Measurements from ENCODE around the gene PIGZ. TPM values are rescaled to one million over a fixed set of nuclear protein-coding genes. Genes with fewer than 3 reads are reported as not detected.

PIGZ gene
- total and polyA plus RNA-seq, 4 donors, result 0.99 to 2.4 (median 1.6) TPM

DNA sequence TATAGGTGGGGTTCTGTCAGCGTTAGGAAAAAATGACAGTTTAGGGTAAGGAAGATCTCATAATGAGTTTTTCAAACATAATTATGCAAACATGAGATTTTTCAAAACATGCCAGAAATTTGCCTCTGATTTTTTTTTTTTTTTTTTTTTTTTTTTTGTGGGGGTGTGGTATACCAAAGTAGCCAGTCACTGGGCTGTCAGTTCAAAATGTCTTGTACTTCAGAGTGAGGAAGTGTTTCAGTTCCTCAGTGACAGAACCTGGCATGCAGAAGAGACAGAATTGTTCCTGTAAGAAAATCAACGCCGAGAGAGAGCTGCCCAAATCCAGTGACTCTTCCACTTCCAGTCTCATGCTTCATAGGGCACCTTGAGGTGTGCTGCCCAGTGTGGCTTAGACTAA lies 36.0 kb downstream of the PIGZ start:
- peaks cover 6 to 68% (median 54%) of the 10 kb centered on the region in 4 donors for H3K36me3 ChIP-seq (ENCODE audit: control insufficient read depth in 4 of 4, insufficient read depth in 3 of 4, low read depth in 1 of 4, low read length in 3 of 4)

GRCh38 chr3:196931828-196932587 lies 36.6 kb downstream of the PIGZ start:
- Histone ChIP-seq H3K9me3 (ENCODE audit: control insufficient read depth in 4 of 4, low read length in 3 of 4) (no peaks in the 10 kb centered on the region), H3K9ac (ENCODE audit: low read depth in 1 of 2, low read length in 2 of 2) (no peak overlapping the region), H3K36me3 (ENCODE audit: control insufficient read depth in 4 of 4, insufficient read depth in 3 of 4, low read depth in 1 of 4, low read length in 3 of 4) (peaks cover 6 to 62% (median 49%) of the 10 kb centered on the region in 4 donors), H3K27me3 (ENCODE audit: control insufficient read depth in 4 of 4, insufficient read depth in 4 of 4, low read length in 3 of 4) (no peaks in the 10 kb centered on the region), H3K27ac (ENCODE audit: low read depth in 1 of 2, low read length in 2 of 2) (no peak overlapping the region), H3K4me3 (ENCODE audit: low read depth in 1 of 3, low read length in 3 of 3) (no peak overlapping the region), H3K4me1 (ENCODE audit: control insufficient read depth in 4 of 4, insufficient read depth in 4 of 4, low read length in 3 of 4) (no peaks in the 10 kb centered on the region)
- TF ChIP-seq RXRA (IDR thresholded peaks at IDR 0.05) (no peak), CTCF (IDR thresholded peaks at IDR 0.05; ENCODE audit: low read depth, low read length, missing input control) (no peak), TAF1 (conservative IDR thresholded peaks at IDR 0.05) (no peak), SP1 (IDR thresholded peaks at IDR 0.05) (no peak), ZBTB33 (IDR thresholded peaks at IDR 0.05) (no peak), MAX (IDR thresholded peaks at IDR 0.05) (no peak), EGR1 (IDR thresholded peaks at IDR 0.05; ENCODE audit: low read depth in 2 of 2) (no peak), NR2F2 (IDR thresholded peaks at IDR 0.05) (no peak), JUND (IDR thresholded peaks at IDR 0.05) (no peak)
- DNase-seq (ENCODE audit: low spot score), result no peak
- WGBS, result 93% methylated on average over 12 of the region's 12 CpGs

More for the DNA sequence above, 36.0 kb downstream of the PIGZ start:
- TF ChIP-seq RAD21 (IDR thresholded peaks at IDR 0.05), result no peak
- no peak for TF ChIP-seq TAF1 (conservative IDR thresholded peaks at IDR 0.05)
- no peak for TF ChIP-seq FOXA1 (IDR thresholded peaks at IDR 0.05)
- no peak for TF ChIP-seq FOXA2 (IDR thresholded peaks at IDR 0.05)
- TF ChIP-seq SP1 (IDR thresholded peaks at IDR 0.05), result no peak
- no peak for TF ChIP-seq RXRA (IDR thresholded peaks at IDR 0.05)
- Histone ChIP-seq H3K4me1 (ENCODE audit: control insufficient read depth in 4 of 4, insufficient read depth in 4 of 4, low read length in 3 of 4) (no peaks in the 10 kb centered on the region), H3K4me3 (ENCODE audit: low read depth in 1 of 3, low read length in 3 of 3) (no peak overlapping the region), H3K9me3 (ENCODE audit: control insufficient read depth in 4 of 4, low read length in 3 of 4) (no peaks in the 10 kb centered on the region), H3K27me3 (ENCODE audit: control insufficient read depth in 4 of 4, insufficient read depth in 4 of 4, low read length in 3 of 4) (no peaks in the 10 kb centered on the region), H3K9ac (ENCODE audit: low read depth in 1 of 2, low read length in 2 of 2) (no peak overlapping the region), H3K27ac (ENCODE audit: low read depth in 1 of 2, low read length in 2 of 2) (no peak overlapping the region)
- 94% methylated on average over 3 of the region's 3 CpGs for WGBS
- no peak for DNase-seq (ENCODE audit: low spot score)

GRCh38 chr3:196931157-196931556 lies 37.5 kb downstream of the PIGZ start:
- H3K4me3 ChIP-seq (ENCODE audit: low read depth in 1 of 3, low read length in 3 of 3), result no peak overlapping the region
- H3K4me1 ChIP-seq (ENCODE audit: control insufficient read depth in 4 of 4, insufficient read depth in 4 of 4, low read length in 3 of 4), result no peaks in the 10 kb centered on the region
- no peak for TF ChIP-seq ZBTB33 (IDR thresholded peaks at IDR 0.05)
- TF ChIP-seq RXRA (IDR thresholded peaks at IDR 0.05), result no peak
- no peak for TF ChIP-seq FOXA2 (IDR thresholded peaks at IDR 0.05)
- TF ChIP-seq SP1 (IDR thresholded peaks at IDR 0.05), result no peak
- no peaks in the 10 kb centered on the region for H3K27me3 ChIP-seq (ENCODE audit: control insufficient read depth in 4 of 4, insufficient read depth in 4 of 4, low read length in 3 of 4)
- DNase-seq (ENCODE audit: low spot score), result no peak
- WGBS, result 95% methylated on average over 4 of the region's 4 CpGs
- H3K27ac ChIP-seq (ENCODE audit: low read depth in 1 of 2, low read length in 2 of 2), result no peak overlapping the region
- H3K9me3 ChIP-seq (ENCODE audit: control insufficient read depth in 4 of 4, low read length in 3 of 4), result no peaks in the 10 kb centered on the region
- H3K9ac ChIP-seq (ENCODE audit: low read depth in 1 of 2, low read length in 2 of 2), result no peak overlapping the region
- peaks cover 6 to 54% (median 40%) of the 10 kb centered on the region in 4 donors for H3K36me3 ChIP-seq (ENCODE audit: control insufficient read depth in 4 of 4, insufficient read depth in 3 of 4, low read depth in 1 of 4, low read length in 3 of 4)
